CD4-positive, alpha-beta T cell treated with Interleukin-2 at 100 ng/mL for 4 hours (primary cell): Measurements from ENCODE around the gene TSEN2.

Source experiments
- DNase-seq: peaks from one replicate; pipeline ENCODE4 v3.0.0-alpha.2; 2020; ENCODE audit warnings: low spot score

TSEN2 gene

DNA sequence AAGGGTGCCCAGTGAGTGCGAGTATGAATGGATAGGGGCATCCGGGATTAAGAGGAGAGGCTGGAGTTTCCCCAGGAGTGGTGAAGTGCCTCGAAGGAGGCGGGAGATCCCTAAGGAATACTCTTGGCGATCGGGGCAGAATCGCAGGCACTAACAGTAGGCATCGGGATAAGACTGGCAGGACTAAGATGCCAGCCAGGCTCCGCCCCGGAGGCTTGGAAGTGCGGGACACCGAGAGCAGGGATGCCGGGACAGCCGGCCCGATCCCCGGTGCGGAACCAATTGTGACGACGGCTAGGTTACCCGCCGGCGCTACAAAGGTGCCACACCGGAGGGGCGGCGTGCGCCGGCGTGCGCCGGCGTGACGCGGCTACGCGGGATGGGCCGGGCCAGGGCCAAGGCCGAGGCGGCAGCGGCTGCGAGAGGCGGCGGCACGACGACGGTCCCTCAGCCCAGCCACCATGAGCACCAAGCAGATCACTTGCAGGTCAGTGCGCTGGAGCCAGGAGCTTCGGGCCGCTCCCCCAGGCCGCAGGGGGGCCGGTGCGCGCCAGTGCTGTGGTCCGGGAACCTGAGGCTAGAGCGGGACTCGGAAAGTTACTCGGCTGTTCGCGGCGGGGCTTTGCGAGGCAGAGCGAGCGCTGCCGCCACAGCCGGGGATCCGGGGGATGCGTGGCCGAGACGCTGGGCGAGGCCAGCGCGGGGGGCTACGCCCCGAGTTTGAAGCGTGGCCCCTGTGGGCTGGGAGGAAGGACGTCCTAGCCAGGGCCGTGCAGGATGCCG lies 72.6 kb downstream of the TSEN2 start, which contains the start of gene MKRN2:
Gene MKRN2 (plus strand): TSS at position 398 of the 783 bp plus-strand sequence. CDS start 64 bp downstream, at position 462.
- peak; percentile 86 for DNase-seq

DNA sequence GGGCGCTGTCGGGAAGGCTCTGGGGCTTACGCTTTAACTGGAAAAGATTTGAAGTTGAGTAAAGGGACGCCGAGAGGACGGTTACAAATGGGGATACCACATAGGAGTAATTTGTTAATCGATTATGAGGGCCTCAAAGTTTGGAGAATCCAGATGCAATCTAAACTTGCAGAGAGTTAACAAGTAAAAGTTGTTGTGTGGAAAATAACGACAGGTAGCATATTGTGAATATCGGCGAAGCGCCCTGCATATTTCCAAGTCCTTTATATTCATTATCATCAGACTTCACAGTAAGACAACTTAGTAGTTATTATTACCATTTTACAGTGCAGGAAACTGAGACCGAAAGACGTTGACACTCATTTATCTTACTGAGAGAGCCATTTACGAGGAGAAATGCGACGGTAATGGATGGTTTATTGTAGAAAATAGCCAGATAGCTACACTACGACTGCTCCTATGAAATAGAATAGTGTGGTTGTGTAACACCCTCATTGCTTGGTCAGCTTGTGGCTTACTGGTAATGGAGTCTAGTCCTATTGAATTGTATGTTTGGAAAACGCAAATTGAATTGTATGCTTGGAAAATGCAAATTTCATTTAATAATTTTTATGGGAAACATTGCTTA lies 73.3 kb downstream of the TSEN2 start:
- no peak for DNase-seq

DNA sequence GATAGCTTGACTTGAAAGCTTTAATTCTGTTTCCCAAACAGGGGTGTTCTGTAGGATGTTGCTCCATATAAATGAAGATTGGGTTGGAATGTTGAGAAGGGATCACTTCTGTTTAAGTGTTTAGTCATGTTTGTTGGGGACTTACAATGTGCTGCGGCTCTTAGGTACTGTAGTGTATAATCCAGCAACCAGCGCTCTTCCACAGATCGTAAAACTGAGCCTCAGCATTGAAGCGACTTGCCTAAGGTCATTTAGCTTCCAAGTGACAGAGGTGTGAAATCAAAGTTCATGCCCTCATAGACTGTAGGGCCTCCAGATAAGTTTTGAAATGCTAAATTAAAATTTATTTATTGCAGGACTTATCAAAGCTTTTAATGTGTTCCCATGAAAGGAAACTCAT lies 74.4 kb downstream of the TSEN2 start:
- no peak for DNase-seq

DNA sequence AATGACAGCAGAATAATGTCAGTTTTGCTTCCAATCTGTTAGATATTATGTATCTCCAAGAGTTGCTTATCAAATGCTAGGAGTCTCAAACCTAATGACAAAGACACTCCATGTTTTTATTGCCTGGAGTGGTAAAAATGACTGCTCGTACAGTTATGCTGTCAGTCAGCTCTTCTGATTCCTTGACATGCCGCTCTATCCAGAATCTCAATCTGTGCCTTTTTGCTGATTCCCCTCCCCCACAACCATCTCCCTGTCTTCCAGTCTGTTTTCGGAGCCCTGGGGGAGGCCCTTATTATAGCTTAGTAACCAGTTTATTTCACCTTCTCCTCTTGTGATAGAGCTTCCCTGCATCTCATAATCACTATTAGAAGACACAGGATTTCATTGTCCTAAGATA lies 75.2 kb downstream of the TSEN2 start:
- no peak for DNase-seq

DNA sequence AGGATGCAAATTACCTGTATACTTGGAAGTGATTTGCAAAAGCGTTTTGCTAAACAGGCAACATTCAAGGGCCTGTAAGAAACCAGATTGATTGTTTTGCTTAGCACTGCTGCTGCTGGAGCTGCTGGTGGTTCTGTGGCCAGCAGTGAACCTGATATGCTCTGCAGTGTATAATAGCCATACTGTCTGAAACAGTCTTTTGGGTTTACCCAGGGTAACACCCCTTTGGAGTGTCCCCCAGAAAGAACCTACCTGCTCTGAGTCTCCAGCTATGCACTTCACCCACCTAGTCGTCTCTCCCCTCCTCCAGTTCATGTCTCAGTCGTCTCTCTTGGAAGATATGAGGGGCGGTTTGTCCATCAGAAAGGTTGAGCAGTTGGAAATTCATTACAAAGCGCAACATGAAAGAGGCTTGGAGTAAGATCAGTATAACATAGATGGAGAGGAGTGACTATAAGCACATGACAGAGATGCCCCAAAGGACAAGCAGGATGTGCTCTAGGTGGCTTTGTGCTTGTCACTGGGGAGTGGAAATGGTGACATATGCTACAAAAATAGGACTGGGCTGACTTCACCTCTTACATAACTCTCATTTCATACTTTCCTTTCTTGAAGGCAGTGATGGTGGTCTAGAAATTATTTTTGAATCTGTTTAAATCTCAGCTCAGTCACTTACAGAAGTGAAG lies 76.4 kb downstream of the TSEN2 start:
- DNase-seq = no peak

DNA sequence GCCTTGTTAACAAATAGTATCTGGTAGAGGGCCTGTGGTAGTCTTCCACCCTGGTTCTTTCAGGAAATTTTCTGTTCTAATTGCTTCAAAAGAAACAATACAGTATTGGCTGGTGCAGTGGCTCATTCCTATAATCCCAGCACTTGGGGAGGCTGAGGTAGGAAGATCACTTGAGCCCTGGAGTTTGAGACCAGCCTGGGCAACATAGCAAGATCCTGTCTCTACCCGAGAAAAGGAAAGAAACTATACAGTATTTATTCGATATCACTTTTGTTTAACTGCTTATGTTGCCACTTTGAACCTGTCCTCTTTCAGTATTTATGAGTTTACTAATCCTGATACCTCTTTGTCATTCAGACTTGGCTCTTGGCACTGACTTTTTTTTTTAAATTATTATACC lies 77.1 kb downstream of the TSEN2 start:
- DNase-seq = no peak

DNA sequence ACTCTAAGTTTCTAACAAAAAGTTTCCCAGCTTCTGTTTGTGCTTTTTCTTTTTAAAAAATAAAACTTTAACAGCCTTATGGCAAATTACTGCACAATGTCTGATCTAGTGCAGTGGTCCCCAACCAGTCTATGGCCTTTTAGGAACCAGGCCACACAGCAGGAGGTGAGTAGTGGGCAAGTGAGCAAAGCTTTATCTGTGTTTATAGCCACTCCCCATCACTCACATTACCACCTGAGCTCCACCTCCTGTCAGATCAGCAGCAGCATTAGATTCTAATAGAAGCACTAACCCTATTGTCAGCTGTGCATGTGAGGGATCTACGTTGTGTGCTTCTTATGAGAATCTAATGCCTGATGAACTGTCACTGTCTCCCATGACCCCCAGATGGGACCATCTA lies 78.2 kb downstream of the TSEN2 start:
- no peak for DNase-seq

DNA sequence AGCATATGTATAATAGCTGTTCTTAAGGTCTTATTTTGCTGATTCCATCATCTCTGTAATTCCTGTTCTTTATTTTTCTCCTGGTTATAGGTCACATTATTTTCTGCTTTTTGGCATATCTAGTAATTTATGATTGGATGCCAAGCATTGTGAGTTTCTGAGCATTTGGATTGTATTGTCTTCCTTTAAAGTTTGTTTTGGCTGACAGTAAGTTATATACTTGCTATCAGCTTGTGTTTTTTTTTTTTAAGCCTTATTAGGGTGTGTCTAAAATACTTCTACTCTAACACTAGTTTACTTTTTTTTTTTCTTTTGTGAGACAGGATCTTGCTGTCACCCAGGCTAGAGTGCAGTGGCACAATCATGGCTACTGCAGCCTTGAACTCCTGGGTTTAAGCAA lies 82.7 kb downstream of the TSEN2 start:
- no peak for DNase-seq

DNA sequence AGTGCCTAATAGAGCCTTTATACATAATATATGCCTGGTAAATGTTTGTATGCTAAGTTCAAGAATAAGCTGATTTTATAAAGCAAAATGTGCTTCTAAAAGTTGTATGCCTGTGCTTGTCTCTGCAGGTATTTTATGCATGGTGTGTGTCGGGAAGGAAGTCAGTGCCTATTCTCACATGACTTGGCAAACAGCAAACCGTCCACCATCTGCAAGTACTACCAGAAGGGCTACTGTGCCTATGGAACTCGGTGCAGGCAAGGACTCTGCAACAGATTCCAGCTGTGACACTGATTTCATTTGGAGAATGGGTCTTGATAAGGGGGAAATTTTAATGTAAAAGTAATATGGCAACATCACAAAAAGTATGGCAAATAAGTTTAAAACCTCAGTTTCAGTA lies 84.5 kb downstream of the TSEN2 start:
- DNase-seq = no peak

DNA sequence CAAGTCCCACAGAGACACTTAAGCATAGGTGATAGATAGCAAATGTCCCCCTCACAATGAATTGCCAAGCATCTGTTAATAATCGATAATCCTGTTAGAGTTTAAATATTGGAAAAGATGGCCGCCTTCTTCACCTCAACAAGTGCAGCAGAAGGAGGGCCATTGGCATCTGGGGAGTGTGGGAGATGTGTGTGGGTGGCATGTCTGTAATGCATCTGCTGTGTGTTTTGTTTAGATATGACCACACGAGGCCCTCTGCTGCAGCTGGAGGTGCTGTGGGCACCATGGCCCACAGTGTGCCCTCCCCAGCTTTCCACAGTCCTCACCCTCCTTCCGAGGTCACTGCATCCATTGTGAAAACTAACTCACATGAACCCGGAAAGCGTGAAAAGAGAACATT lies 85.6 kb downstream of the TSEN2 start:
- no peak for DNase-seq

DNA sequence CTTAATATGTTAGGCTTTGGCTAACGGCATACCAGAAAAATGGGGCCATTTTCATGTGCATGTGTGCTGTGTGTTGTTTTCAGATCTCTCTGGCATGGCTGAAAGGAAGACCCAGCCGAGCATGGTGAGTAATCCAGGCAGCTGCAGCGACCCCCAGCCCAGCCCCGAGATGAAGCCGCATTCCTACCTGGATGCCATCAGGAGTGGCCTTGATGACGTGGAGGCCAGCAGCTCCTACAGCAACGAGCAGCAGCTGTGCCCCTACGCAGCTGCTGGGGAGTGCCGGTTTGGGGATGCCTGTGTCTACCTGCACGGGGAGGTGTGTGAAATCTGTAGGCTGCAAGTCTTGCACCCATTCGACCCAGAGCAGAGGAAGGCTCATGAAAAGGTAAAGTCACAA lies 87.7 kb downstream of the TSEN2 start:
- no peak for DNase-seq

DNA sequence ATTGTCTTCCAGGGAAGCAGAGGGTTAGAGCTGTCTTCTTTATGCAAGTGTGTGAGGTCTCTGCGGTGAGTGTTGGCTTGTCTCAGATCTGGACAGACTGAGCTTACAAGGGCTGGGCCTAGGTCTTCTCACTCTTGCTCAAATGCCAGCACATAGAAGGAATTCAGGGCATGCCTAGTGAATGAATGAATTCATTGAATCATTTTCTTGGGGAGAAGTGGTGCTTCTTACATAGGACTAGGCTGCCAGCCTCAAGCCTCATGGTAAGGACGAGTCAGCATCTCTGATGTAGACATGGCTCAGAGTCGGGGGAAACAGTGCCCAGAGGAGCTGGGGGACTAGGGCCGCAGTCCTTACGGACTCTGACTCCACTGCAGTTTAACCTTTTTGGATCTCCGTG lies 89.9 kb downstream of the TSEN2 start:
- DNase-seq = no peak

DNA sequence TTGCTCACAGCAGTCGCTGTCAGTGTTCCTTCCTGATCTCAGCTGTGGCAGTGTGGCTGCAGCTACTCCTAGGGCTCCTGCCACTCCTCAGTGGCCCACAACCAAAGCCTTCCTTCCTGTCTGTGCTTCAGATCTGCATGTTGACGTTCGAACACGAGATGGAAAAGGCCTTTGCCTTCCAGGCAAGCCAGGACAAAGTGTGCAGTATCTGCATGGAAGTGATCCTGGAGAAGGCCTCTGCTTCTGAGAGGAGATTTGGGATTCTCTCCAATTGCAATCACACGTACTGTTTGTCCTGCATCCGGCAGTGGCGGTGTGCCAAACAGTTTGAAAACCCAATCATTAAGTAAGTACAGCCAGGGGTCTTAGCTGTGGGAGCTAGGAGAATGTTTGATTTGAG lies 90.4 kb downstream of the TSEN2 start:
- DNase-seq = no peak

DNA sequence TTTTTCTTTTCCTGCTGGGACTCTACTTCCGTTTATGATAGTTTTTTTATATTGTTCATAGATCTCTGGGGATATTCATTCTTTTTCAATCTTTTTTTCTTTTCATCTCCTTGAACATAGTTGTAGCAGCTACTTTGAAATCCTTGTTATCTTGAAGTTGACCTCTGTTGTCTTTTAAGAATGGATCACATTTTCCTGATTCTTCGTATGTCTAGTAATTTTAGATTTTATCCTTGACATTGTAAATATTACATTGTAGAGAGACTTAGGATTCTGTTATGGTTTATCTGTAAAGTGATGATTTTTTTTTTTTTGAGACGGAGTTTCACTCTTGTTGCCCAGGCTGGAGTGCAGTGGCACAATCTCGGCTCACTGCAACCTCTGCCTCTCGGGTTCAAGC lies 93.1 kb downstream of the TSEN2 start:
- DNase-seq = no peak

DNA sequence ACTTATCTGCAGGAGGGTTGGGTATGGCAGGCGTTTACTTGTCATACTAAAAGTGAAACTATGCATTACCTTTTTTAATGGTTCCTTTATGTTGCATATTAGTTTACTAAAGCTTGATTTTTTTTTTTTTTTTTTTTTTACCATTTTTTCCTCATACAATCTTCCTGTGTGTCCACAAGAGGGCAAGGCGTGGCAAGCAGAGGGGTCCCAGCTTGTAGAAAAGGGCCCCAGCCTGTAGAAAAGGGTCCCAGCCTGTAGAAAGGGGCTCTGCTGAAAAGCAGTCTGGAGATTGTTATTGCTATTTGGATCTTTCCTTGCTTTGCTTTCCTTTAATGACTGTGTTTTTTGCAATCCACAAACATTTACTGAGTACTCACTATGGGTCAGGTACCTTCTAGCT lies 94.5 kb downstream of the TSEN2 start:
- no peak for DNase-seq

DNA sequence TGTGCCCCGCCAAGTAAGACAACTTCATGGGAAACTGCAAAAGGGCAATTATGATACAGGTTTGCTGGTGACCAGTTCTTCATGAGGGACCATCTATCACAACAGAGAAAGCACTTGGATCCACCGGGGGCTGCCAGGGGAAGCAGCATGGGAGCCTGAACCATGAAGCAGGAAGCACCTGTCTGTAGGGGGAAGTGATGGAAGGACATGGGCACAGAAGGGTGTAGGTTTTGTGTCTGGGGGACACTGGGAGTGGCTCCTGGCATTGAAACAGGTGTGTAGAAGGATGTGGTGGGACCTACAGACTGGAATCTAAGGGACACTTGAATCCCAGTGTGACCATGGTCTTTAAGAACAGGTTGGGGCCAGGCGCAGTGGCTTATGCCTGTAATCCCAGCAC lies 95.2 kb downstream of the TSEN2 start:
- DNase-seq = no peak

DNA sequence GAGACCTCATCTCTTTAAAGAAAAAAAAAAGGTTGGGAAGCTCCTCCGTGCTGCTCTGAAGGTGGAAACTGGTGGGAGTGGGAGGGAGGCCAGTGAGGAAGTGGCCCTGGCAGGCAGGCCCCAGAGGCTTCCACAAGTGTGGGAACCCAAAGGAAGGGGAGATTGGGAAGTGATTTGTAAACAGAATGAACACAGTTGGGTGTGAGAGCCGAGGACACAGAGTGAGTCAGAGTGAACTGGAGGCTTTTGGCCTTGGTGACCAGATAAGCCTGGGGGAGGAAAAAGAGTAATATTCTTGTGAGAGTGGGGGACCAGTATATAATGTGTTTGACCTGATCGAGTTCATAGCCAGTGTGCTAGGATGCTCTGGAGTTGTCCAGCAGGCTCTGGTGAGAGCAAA lies 95.6 kb downstream of the TSEN2 start:
- no peak for DNase-seq

DNA sequence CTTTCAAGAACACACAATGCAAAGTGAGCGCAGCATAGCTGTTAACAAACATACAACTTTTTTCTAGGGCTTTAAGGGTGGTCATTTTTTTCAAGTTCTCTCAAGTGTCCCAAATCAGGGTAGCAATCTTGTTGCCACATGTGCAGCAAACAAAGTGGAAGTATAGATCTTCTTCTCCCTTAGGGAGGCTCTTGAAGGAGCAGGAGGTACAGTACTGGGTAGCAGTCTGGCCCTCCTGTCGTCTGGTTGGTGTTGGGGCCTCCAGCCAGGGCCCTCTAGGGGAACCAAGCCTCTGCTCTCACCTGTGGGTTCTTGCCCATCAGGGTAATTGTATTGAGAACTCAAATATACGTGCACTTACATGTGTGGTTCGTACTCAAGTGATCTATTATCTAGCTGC lies 98.5 kb downstream of the TSEN2 start:
- no peak for DNase-seq
